ENCODE data around the gene PDE8A. TPM values are rescaled to one million over a fixed set of nuclear protein-coding genes. Genes with fewer than 3 reads are reported as not detected.

The PDE8A gene
- total RNA-seq, 2 donors from 2014 or later = 63.3 to 85.3 TPM

- intact Hi-C loops (cut with DNase I) = no loop called here
- no peak for TF ChIP-seq CTCF (IDR thresholded peaks at IDR 0.05)
- Histone ChIP-seq H3K9ac (ENCODE audit: low read depth in 2 of 2, low read length in 2 of 2) (no peak overlapping the region), H3K36me3 (no peaks in the 10 kb centered on the region), H3K27me3 (no peaks in the 10 kb centered on the region), H3K27ac (no peak overlapping the region), H3K9me3 (no peaks in the 10 kb centered on the region), H3K4me3 (no peak overlapping the region), H3K4me1 (no peaks in the 10 kb centered on the region)
- DNase-seq = no peak
Measured at GRCh38 chr15:85116066-85116465, 134.4 kb downstream of the PDE8A start.

- no peak overlapping the region for H3K4me3 ChIP-seq
- TF ChIP-seq CTCF (IDR thresholded peaks at IDR 0.05) = no peak
- no peak overlapping the region for H3K27ac ChIP-seq
- H3K36me3 ChIP-seq = no peaks in the 10 kb centered on the region
- no peak for DNase-seq
- no peaks in the 10 kb centered on the region for H3K9me3 ChIP-seq
- intact Hi-C loops (cut with DNase I) = no loop called here
- H3K27me3 ChIP-seq = no peaks in the 10 kb centered on the region
- no peaks in the 10 kb centered on the region for H3K4me1 ChIP-seq
- no peak overlapping the region for H3K9ac ChIP-seq (ENCODE audit: low read depth in 2 of 2, low read length in 2 of 2)
Measured at GRCh38 chr15:85116494-85116893, 134.8 kb downstream of the PDE8A start.

GRCh38 chr15:85116925-85117646 lies 135.4 kb downstream of the PDE8A start:
- H3K36me3 ChIP-seq = no peaks in the 10 kb centered on the region
- H3K27ac ChIP-seq = no peak overlapping the region
- intact Hi-C loops (cut with DNase I) = no loop called here
- H3K4me1 ChIP-seq = no peaks in the 10 kb centered on the region
- H3K27me3 ChIP-seq = no peaks in the 10 kb centered on the region
- H3K4me3 ChIP-seq = no peak overlapping the region
- H3K9ac ChIP-seq (ENCODE audit: low read depth in 2 of 2, low read length in 2 of 2) = no peak overlapping the region
- TF ChIP-seq CTCF (IDR thresholded peaks at IDR 0.05) = no peak
- no peak for DNase-seq
- no peaks in the 10 kb centered on the region for H3K9me3 ChIP-seq

GRCh38 chr15:85118173-85118572 lies 136.5 kb downstream of the PDE8A start:
- intact Hi-C loops (cut with DNase I) = no loop called here
- H3K4me3 ChIP-seq = no peak overlapping the region
- no peak overlapping the region for H3K27ac ChIP-seq
- no peak overlapping the region for H3K9ac ChIP-seq (ENCODE audit: low read depth in 2 of 2, low read length in 2 of 2)
- H3K9me3 ChIP-seq = no peaks in the 10 kb centered on the region
- H3K4me1 ChIP-seq = no peaks in the 10 kb centered on the region
- no peak for DNase-seq
- H3K36me3 ChIP-seq = no peaks in the 10 kb centered on the region
- no peak for TF ChIP-seq CTCF (IDR thresholded peaks at IDR 0.05)
- no peaks in the 10 kb centered on the region for H3K27me3 ChIP-seq

GRCh38 chr15:85118581-85118980 lies 136.9 kb downstream of the PDE8A start:
- H3K36me3 ChIP-seq = no peaks in the 10 kb centered on the region
- no peaks in the 10 kb centered on the region for H3K4me1 ChIP-seq
- H3K27ac ChIP-seq = no peak overlapping the region
- H3K9me3 ChIP-seq = no peaks in the 10 kb centered on the region
- H3K27me3 ChIP-seq = no peaks in the 10 kb centered on the region
- no peak overlapping the region for H3K9ac ChIP-seq (ENCODE audit: low read depth in 2 of 2, low read length in 2 of 2)
- DNase-seq = no peak
- H3K4me3 ChIP-seq = no peak overlapping the region
- no peak for TF ChIP-seq CTCF (IDR thresholded peaks at IDR 0.05)
- intact Hi-C loops (cut with DNase I) = no loop called here
